A549 (cell line): ENCODE measurements around the gene ATP6V0A4. TPM values are rescaled to one million over a fixed set of nuclear protein-coding genes. Genes with fewer than 3 reads are reported as not detected.
"Not testable (repeated sequence)": the region's sequence is repeated elsewhere in the genome, so short reads cannot be mapped to it uniquely, and the experiment has no call there.

Experiments
- ATAC-seq, 2 experiments: fragments of 200-7000 bp in 1 of 2; fragments of >200 bp in 1 of 2; cut with Nextera tagmentation in 1 of 2; cut with Tn5 transposase in 1 of 2; 3 replicates each; pipeline versions ENCODE4 v1.8.0 to v1.9.1; 2018 to 2020; ENCODE audit warnings: mild to moderate bottlenecking in 1 of 2, moderate library complexity in 1 of 2
- CTCF ChIA-PET: fragments of 300-600 bp; sonication (Branson Sonifier 250); formaldehyde crosslinking; extraction: SDS; loops from one replicate; lab custom pipeline; 2021; ENCODE audit warnings: antibody characterized with exemption, inconsistent platforms; lab: Yijun Ruan, JAX
- POLR2A ChIA-PET: fragments of 350-600 bp; formaldehyde crosslinking; extraction: SDS; loops from one replicate; lab custom pipeline; 2021; ENCODE audit warnings: antibody characterized with exemption, inconsistent platforms; lab: Yijun Ruan, JAX
- DNase-seq, 2 experiments: peaks; one replicate each; pipeline versions ENCODE4 v3.0.0 to v3.0.0-alpha.2; 2011 to 2016; ENCODE audit warnings: low read depth in 1 of 2, low spot score in 1 of 2
- FAIRE-seq: peaks from 2 replicates; lab custom pipeline; 2011; peaks lifted over from hg19 to GRCh38; lab: Jason Lieb, UNC
- H3K27ac ChIP-seq, 2 experiments: fragments of >200 bp; sonication (Bioruptor Twin); formaldehyde crosslinking; 3 replicates each; pipeline ENCODE4 v1.5.1; 2016 to 2017
- H3K4me1 ChIP-seq: fragments of >200 bp; sonication (Bioruptor Twin); formaldehyde crosslinking; 3 replicates; pipeline ENCODE4 v1.6.1; 2016
- H3K4me2 ChIP-seq: fragments of >200 bp; sonication (Bioruptor Twin); formaldehyde crosslinking; 3 replicates; pipeline ENCODE4 v1.6.1; 2016
- H3K4me3 ChIP-seq: fragments of >200 bp; sonication (Bioruptor Twin); formaldehyde crosslinking; 3 replicates; pipeline ENCODE4 v1.5.1; 2016
- H3K9me3 ChIP-seq: fragments of >200 bp; sonication (Bioruptor Twin); formaldehyde crosslinking; 3 replicates; pipeline ENCODE4 v1.6.1; 2016
- BHLHE40 ChIP-seq: IDR thresholded peaks from 2 replicates; pipeline ENCODE4 v1.6.1; 2012; ENCODE audit warnings: low read depth, low read length, inconsistent platforms
- CBX8 ChIP-seq: fragments of 200-600 bp; sonication (generic); IDR thresholded peaks from 2 replicates; pipeline ENCODE4 v1.6.1; 2016
- CEBPB ChIP-seq, 2 experiments: fragments of >200 bp in 1 of 2; sonication (Bioruptor Twin) in 1 of 2; formaldehyde crosslinking in 1 of 2; IDR thresholded peaks; 2 replicates each; pipeline ENCODE4 v1.6.1; 2012 to 2016
- CHD2 ChIP-seq: fragments of 150-350 bp; IDR thresholded peaks from 2 replicates; pipeline ENCODE4 v1.6.1; 2014; ENCODE audit warnings: low read length; ENCODE audit not compliant: partially characterized antibody
- CHD4 ChIP-seq: fragments of 200-600 bp; sonication (generic); IDR thresholded peaks from 2 replicates; pipeline ENCODE4 v1.6.1; 2016; ENCODE audit warnings: antibody characterized with exemption, mild to moderate bottlenecking, borderline replicate concordance
- E2F6 ChIP-seq: IDR thresholded peaks from 2 replicates; pipeline ENCODE4 v1.6.1; 2012; ENCODE audit warnings: low read depth, borderline replicate concordance
- EHMT2 ChIP-seq: fragments of 200-600 bp; sonication (generic); IDR thresholded peaks from 2 replicates; pipeline ENCODE4 v1.6.1; 2016; ENCODE audit warnings: antibody characterized with exemption, low read depth, mild to moderate bottlenecking, moderate library complexity
- EP300 ChIP-seq, 2 experiments: fragments of >200 bp; sonication (Bioruptor Twin); formaldehyde crosslinking; IDR thresholded peaks; 2 replicates in 1 of 2; 3 replicates in 1 of 2; pipeline ENCODE4 v1.6.1; 2016 to 2017
- GATA3 ChIP-seq: IDR thresholded peaks from 2 replicates; pipeline ENCODE4 v1.6.1; 2012; ENCODE audit warnings: borderline replicate concordance
- HDAC2 ChIP-seq: fragments of 200-600 bp; sonication (generic); IDR thresholded peaks from 2 replicates; pipeline ENCODE4 v1.6.1; 2016
- HOXA7 ChIP-seq: fragments of 250-450 bp; sonication (Bioruptor Pico); IDR thresholded peaks from 2 replicates; pipeline ENCODE4 v1.5.0; 2020; ENCODE audit warnings: mild to moderate bottlenecking, moderate library complexity
- MAFK ChIP-seq: fragments of 450-650 bp; IDR thresholded peaks from 2 replicates; pipeline ENCODE4 v1.6.1; 2014; ENCODE audit not compliant: partially characterized antibody
- PHF8 ChIP-seq: fragments of 200-600 bp; sonication (generic); IDR thresholded peaks from 2 replicates; pipeline ENCODE4 v1.6.1; 2016; ENCODE audit warnings: low read depth, mild to moderate bottlenecking, antibody characterized with exemption, moderate library complexity, borderline replicate concordance
- SMC3 ChIP-seq: fragments of >200 bp; sonication (Bioruptor Twin); formaldehyde crosslinking; IDR thresholded peaks from 3 replicates; pipeline ENCODE4 v1.6.1; 2018; ENCODE audit warnings: inconsistent platforms
- SREBF2 ChIP-seq: fragments of 450-650 bp; IDR thresholded peaks from 2 replicates; pipeline ENCODE4 v1.6.1; 2014; ENCODE audit warnings: mild to moderate bottlenecking, moderate library complexity
- TFCP2L1 ChIP-seq: fragments of 250-450 bp; sonication (Bioruptor Pico); IDR thresholded peaks from 2 replicates; pipeline ENCODE4 v1.5.0; 2021; ENCODE audit warnings: mild to moderate bottlenecking
- ZFP36 ChIP-seq: fragments of 450-650 bp; IDR thresholded peaks from 2 replicates; pipeline ENCODE4 v1.6.1; 2014; ENCODE audit warnings: borderline replicate concordance; ENCODE audit not compliant: partially characterized antibody
- WGBS: methylation state at CpG from one replicate; pipeline ENCODE4 v1.1.6; 2017; ENCODE audit errors: missing lambda C conversion rate; 5-methylcytosine and 5-hydroxymethylcytosine counted together
- polyA plus RNA-seq, 4 experiments: library from polyadenylated mRNA; depleted of rRNA in 3 of 4; stranded (reverse); fragments of >200 nt; fragmentation: RNase III in 1 of 4; extraction: RNeasy Plus Mini Kit Qiagen cat#74134 plus additional on column Dnase treatment in 1 of 4; gene quantifications; 2 replicates in 3 of 4; 3 replicates in 1 of 4; pipeline ENCODE4 v1.2.3, GENCODE V29; 2011 to 2017
- TF ChIP-seq, protein P1 (sequence below): fragments of 250-450 bp; sonication (Bioruptor Pico); IDR thresholded peaks from 2 replicates; pipeline ENCODE4 v1.5.0; 2020; ENCODE audit warnings: low read depth, mild to moderate bottlenecking, moderate library complexity

The ATP6V0A4 gene
- polyA plus RNA-seq, 2 of the 4 experiments (the other 2 are of a cell fraction), result 0.09 to 0.25 TPM

DNA sequence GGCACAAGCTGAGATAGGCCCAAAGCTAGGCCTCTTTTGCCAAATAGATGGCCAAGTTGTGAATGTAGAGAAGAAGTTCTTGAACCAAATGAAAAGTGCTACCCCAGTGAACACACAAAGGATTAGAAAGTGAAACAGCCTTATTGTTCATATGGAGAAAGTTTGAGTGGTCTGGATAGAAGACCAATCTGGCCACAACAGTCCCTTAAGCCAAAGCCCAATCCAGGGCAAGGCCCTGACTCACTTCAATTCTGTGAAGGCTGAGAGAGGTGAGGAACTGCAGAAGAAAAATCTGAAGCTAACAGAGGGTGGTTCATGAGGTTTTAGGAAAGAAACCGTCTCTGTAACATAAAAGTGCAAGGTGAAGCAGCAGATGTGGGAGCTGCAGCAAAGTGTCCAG lies 18.7 kb upstream of the ATP6V0A4 start:
- H3K9me3 ChIP-seq, result no peaks in the 10 kb centered on the region
- H3K4me2 ChIP-seq, result no peak overlapping the region
- CTCF ChIA-PET, result no interaction called here
- TF ChIP-seq BHLHE40 (no peak), CHD4 (no peak), EHMT2 (no peak), SREBF2 (no peak), MAFK (no peak), HDAC2 (no peak), CBX8 (no peak), E2F6 (no peak), EP300 (IDR thresholded peaks at IDR 0.05) (no peak), HOXA7 (CRISPR knock-in tag) (no peak), PHF8 (no peak), SMC3 (no peak), GATA3 (no peak)
- TF ChIP-seq, protein P1, sequence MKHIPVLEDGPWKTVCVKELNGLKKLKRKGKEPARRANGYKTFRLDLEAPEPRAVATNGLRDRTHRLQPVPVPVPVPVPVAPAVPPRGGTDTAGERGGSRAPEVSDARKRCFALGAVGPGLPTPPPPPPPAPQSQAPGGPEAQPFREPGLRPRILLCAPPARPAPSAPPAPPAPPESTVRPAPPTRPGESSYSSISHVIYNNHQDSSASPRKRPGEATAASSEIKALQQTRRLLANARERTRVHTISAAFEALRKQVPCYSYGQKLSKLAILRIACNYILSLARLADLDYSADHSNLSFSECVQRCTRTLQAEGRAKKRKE (CRISPR knock-in tag), result no peak
- FAIRE-seq (no peak), DNase-seq (no peak), ATAC-seq (no peak)
- H3K4me1 ChIP-seq, result no peaks in the 10 kb centered on the region
- POLR2A ChIA-PET, result no interaction called here
- WGBS, result 58% methylated on average over 1 of the region's 1 CpG
- H3K27ac ChIP-seq, result no peak overlapping the region
- no peak overlapping the region for H3K4me3 ChIP-seq

DNA sequence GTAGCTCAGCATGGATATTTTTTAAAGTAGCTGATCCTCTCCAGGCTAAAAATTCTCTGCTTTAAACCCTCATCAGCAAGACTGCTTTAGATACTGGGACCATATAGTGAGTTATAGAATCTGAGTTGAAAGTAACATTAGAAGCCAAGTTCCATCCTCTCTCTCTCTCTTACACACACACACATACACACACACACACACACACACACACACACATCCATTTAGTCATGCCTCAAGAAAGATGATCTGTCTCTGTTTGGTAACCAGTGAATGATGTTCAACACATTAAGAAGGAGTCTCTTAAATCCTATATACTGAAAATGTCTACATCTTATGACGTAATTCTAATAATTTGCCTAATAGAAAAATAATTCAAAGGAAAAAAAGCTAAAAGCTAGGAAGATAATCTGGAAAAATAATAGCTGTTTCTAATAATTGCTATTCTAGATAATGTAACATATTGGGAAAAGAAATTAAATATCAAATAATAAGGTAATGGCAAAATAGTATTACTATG lies 16.9 kb upstream of the ATP6V0A4 start:
- no peaks in the 10 kb centered on the region for H3K4me1 ChIP-seq
- ATAC-seq (no peak), DNase-seq (peak in 1 of 2 experiments; percentile 10), FAIRE-seq (no peak)
- WGBS, result 23% methylated on average over 1 of the region's 1 CpG
- no peak overlapping the region for H3K4me2 ChIP-seq
- ChIA-PET CTCF (interaction anchor here (0.6 kb wide), 2 partner anchors 180 to 625 kb away, joined by 3 read pairs; no protein-coding TSS in a partner anchor), POLR2A (no interaction called here)
- H3K9me3 ChIP-seq, result no peaks in the 10 kb centered on the region
- no peak overlapping the region for H3K27ac ChIP-seq
- H3K4me3 ChIP-seq, result no peak overlapping the region
- TF ChIP-seq ZFP36 (no peak), HDAC2 (no peak)
- TF ChIP-seq, all 56 proteins: peak for 0

- POLR2A ChIA-PET, result no interaction called here
- ATAC-seq (no peak), FAIRE-seq (peak; percentile 13), DNase-seq (no peak)
- Histone ChIP-seq H3K27ac (no peak overlapping the region), H3K4me1 (no peaks in the 10 kb centered on the region)
- TF ChIP-seq, protein P1 (CRISPR knock-in tag), result no peak
- TF ChIP-seq CEBPB (IDR thresholded peaks at IDR 0.05) (no peak), E2F6 (no peak), CHD2 (no peak), CBX8 (no peak), TFCP2L1 (CRISPR knock-in tag) (no peak)
- TF ChIP-seq, all 56 proteins: peak for 0
- Histone ChIP-seq H3K4me2 (no peak overlapping the region), H3K4me3 (no peak overlapping the region), H3K9me3 (no peaks in the 10 kb centered on the region)
- CTCF ChIA-PET, result no interaction called here
- 24% methylated on average over 2 of the region's 2 CpGs for WGBS
Observed at GRCh38 chr7:138813945-138814344, 15.9 kb upstream of the ATP6V0A4 start.

- H3K4me1 ChIP-seq, ATAC-seq, CTCF ChIA-PET, H3K27ac ChIP-seq, H3K9me3 ChIP-seq, H3K4me2 ChIP-seq, DNase-seq, FAIRE-seq, H3K4me3 ChIP-seq, POLR2A ChIA-PET: not testable (repeated sequence)
- WGBS, result 9% methylated on average over 2 of the region's 2 CpGs
Observed at GRCh38 chr7:138811327-138811726, 13.3 kb upstream of the ATP6V0A4 start.
